GM12878 (cell line): ENCODE measurements around the gene SHROOM1. TPM values are rescaled to one million over a fixed set of nuclear protein-coding genes. Genes with fewer than 3 reads are reported as not detected.

Experiments used
- ATAC-seq: fragments of 200-7000 bp; cut with Tn5 transposase; 3 replicates; pipeline ENCODE4 v1.9.1; 2020; ENCODE audit warnings: mild to moderate bottlenecking, moderate library complexity
- BruUV-seq: library from RNA; stranded (reverse); fragments of 400-500 nt; replicated peaks from 2 replicates; lab custom pipeline; 2021; lab: Mats Ljungman, UMichigan
- CTCF ChIA-PET: fragments of 300-600 bp; sonication (Branson Sonifier 250); formaldehyde crosslinking; extraction: SDS; loops from one replicate; lab custom pipeline; 2021; ENCODE audit warnings: inconsistent platforms; lab: Yijun Ruan, JAX
- POLR2A ChIA-PET: fragments of 350-600 bp; formaldehyde crosslinking; extraction: SDS; loops from one replicate; lab custom pipeline; 2021; ENCODE audit warnings: inconsistent platforms; lab: Charles Lee
- RAD21 ChIA-PET: fragments of 300-600 bp; sonication (Branson Sonifier 250); formaldehyde crosslinking; loops from one replicate; lab custom pipeline; 2023; ENCODE audit warnings: antibody characterized with exemption; ENCODE audit not compliant: unreplicated experiment; lab: Charles Lee
- SMC1A ChIA-PET: fragments of 300-600 bp; sonication (Branson Sonifier 250); formaldehyde crosslinking; loops from one replicate; lab custom pipeline; 2023; ENCODE audit not compliant: unreplicated experiment, uncharacterized antibody; lab: Charles Lee
- DNase-seq: peaks from one replicate; pipeline ENCODE4 v3.0.0-alpha.2; 2011; ENCODE audit warnings: low read depth, low spot score
- FAIRE-seq: peaks from 3 replicates; lab custom pipeline; 2011; peaks lifted over from hg19 to GRCh38; lab: Jason Lieb, UNC
- H2AFZ ChIP-seq: 2 replicates; pipeline ENCODE4 v1.6.0; 2011; ENCODE audit warnings: low read depth, low read length, control low read depth; ENCODE audit not compliant: control insufficient read depth
- H3K27ac ChIP-seq: 2 replicates; pipeline ENCODE4 v1.5.1; 2011; ENCODE audit warnings: control low read depth; ENCODE audit not compliant: control insufficient read depth, insufficient read depth
- H3K27me3 ChIP-seq, 2 experiments: replicated peaks in 1 of 2; 2 replicates each; pipeline versions ENCODE4 v1.6.0 to v1.6.1; 2011; ENCODE audit warnings: low read length in 1 of 2; ENCODE audit not compliant: control insufficient read depth in 2 of 2, insufficient read depth in 2 of 2
- H3K36me3 ChIP-seq, 2 experiments: 2 replicates each; pipeline ENCODE4 v1.5.1; 2011; ENCODE audit warnings: low read length in 1 of 2; ENCODE audit not compliant: control insufficient read depth in 2 of 2, insufficient read depth in 2 of 2
- H3K4me1 ChIP-seq: 2 replicates; pipeline ENCODE4 v1.6.1; 2011; ENCODE audit warnings: mild to moderate bottlenecking, low read length, moderate library complexity, mixed read lengths; ENCODE audit not compliant: control insufficient read depth, insufficient read depth
- H3K4me2 ChIP-seq: 2 replicates; pipeline ENCODE4 v1.6.0; 2011; ENCODE audit warnings: control low read depth; ENCODE audit not compliant: control insufficient read depth, insufficient read depth
- H3K4me3 ChIP-seq: fragments of 200-600 bp; sonication (generic); 2 replicates; pipeline ENCODE4 v1.5.1; 2016
- H3K79me2 ChIP-seq: 2 replicates; pipeline ENCODE4 v1.6.0; 2011; ENCODE audit warnings: low read length; ENCODE audit not compliant: control insufficient read depth, insufficient read depth
- H3K9ac ChIP-seq: 2 replicates; pipeline ENCODE4 v1.8.0; 2011; ENCODE audit warnings: low read length, control low read depth, mixed read lengths; ENCODE audit not compliant: control insufficient read depth, insufficient read depth
- H3K9me3 ChIP-seq: replicated peaks from 3 replicates; pipeline ENCODE4 v1.5.1; 2011; ENCODE audit warnings: mild to moderate bottlenecking, low read length; ENCODE audit not compliant: control insufficient read depth, insufficient read depth
- H4K20me1 ChIP-seq: 2 replicates; pipeline ENCODE4 v1.6.0; 2011; ENCODE audit not compliant: control insufficient read depth, insufficient read depth
- ATF7 ChIP-seq: fragments of 450-650 bp; IDR thresholded peaks from 2 replicates; pipeline ENCODE4 v1.6.1; 2016; ENCODE audit warnings: low read depth, mild to moderate bottlenecking
- CBX5 ChIP-seq: sonication (generic); IDR thresholded peaks from 2 replicates; pipeline ENCODE4 v1.6.1; 2016; ENCODE audit warnings: low read depth, moderate library complexity, mild to moderate bottlenecking, inconsistent platforms
- CHD2 ChIP-seq: IDR thresholded peaks from 2 replicates; pipeline ENCODE4 v1.6.1; 2011; ENCODE audit warnings: low read depth, low read length, improper control_type of control experiment, borderline replicate concordance
- CREM ChIP-seq: IDR thresholded peaks from 2 replicates; pipeline ENCODE4 v1.6.1; 2014; ENCODE audit warnings: antibody characterized with exemption, low read depth
- E2F4 ChIP-seq: IDR thresholded peaks from 2 replicates; pipeline ENCODE4 v1.6.1; 2012; ENCODE audit warnings: low read depth, low read length, improper control_type of control experiment
- EGR1 ChIP-seq, 2 experiments: IDR thresholded peaks; 1 replicate in 1 of 2; 2 replicates in 1 of 2; pipeline ENCODE4 v1.6.1; 2011 to 2012; ENCODE audit warnings: low read depth in 2 of 2, low read length in 2 of 2, borderline replicate concordance in 1 of 2, mild to moderate bottlenecking in 1 of 2, moderate library complexity in 1 of 2
- FOS ChIP-seq: IDR thresholded peaks from 3 replicates; pipeline ENCODE4 v1.6.1; 2011; ENCODE audit warnings: borderline replicate concordance; ENCODE audit not compliant: insufficient read length; ENCODE audit errors: extremely low read depth
- GABPA ChIP-seq: IDR thresholded peaks from 2 replicates; pipeline ENCODE4 v1.6.1; 2014; ENCODE audit warnings: antibody characterized with exemption, low read depth, mild to moderate bottlenecking, inconsistent platforms
- KLF5 ChIP-seq: fragments of 450-650 bp; IDR thresholded peaks from 2 replicates; pipeline ENCODE4 v1.6.1; 2014; ENCODE audit warnings: mild to moderate bottlenecking; ENCODE audit not compliant: partially characterized antibody
- NFYA ChIP-seq: IDR thresholded peaks from 2 replicates; pipeline ENCODE4 v1.6.1; 2011; ENCODE audit warnings: low read depth, mild to moderate bottlenecking, low read length, improper control_type of control experiment, borderline replicate concordance
- NFYB ChIP-seq: IDR thresholded peaks from 2 replicates; pipeline ENCODE4 v1.6.1; 2011; ENCODE audit warnings: low read depth, mild to moderate bottlenecking, low read length, improper control_type of control experiment, moderate library complexity; ENCODE audit not compliant: insufficient read depth
- SRF ChIP-seq, 2 experiments: IDR thresholded peaks; 2 replicates each; pipeline ENCODE4 v1.6.1; 2011; ENCODE audit warnings: low read depth in 2 of 2, low read length in 2 of 2, mild to moderate bottlenecking in 1 of 2, moderate library complexity in 1 of 2
- TARDBP ChIP-seq: IDR thresholded peaks from 2 replicates; pipeline ENCODE4 v1.6.1; 2016; ENCODE audit warnings: borderline replicate concordance
- WGBS: methylation state at CpG from one replicate; pipeline ENCODE4 v1.1.6; 2016; ENCODE audit warnings: low lambda C conversion rate; ENCODE audit not compliant: insufficient replicate concordance, insufficient coverage; ENCODE audit errors: missing lambda C conversion rate; 5-methylcytosine and 5-hydroxymethylcytosine counted together
- in situ Hi-C: fragments of 300-500 bp; cut with MboI; formaldehyde crosslinking; loops from 9 replicates; pipeline ENCODE4 v1.14.3; 2018; ENCODE audit warnings: mixed read lengths
- intact Hi-C: fragments of 100-400 bp; cut with micrococcal nuclease; formaldehyde crosslinking; loops from one replicate; pipeline ENCODE4 v1.14.2; 2022; ENCODE audit not compliant: unreplicated experiment
- polyA plus RNA-seq, 11 experiments: library from polyadenylated mRNA; depleted of rRNA in 4 of 11; unstranded in 6 of 11; stranded (reverse) in 5 of 11; fragments of >200 nt; fragmentation: Nextera tagmentation in 4 of 11; fragmentation: Illumina TruSeq in 1 of 11; extraction: Ambion mirVana in 4 of 11; extraction: Trizol in 1 of 11; gene quantifications; 1 replicate in 1 of 11; 2 replicates in 10 of 11; pipeline versions ENCODE4 v1.2.1 to v1.2.3, GENCODE V29; 2011 to 2016; ENCODE audit warnings: inconsistent platforms in 2 of 11, missing spikeins in 2 of 11, low read depth in 1 of 11
- total RNA-seq, 4 experiments: library from RNA; depleted of rRNA in 3 of 4; stranded (reverse); fragments of >200 nt in 3 of 4; fragmentation: Illumina TruSeq in 1 of 4; extraction: Trizol in 1 of 4; gene quantifications; 2 replicates each; pipeline versions ENCODE4 v1.2.1 to v1.2.3, GENCODE V29; 2013 to 2021

Gene SHROOM1
- total and polyA plus RNA-seq, 10 of the 15 experiments (the other 5 are each of a cell fraction or from before 2014, with no cell fraction given) = 0.05 to 3.9 (median 1.3) TPM

- no peaks in the 10 kb centered on the region for H3K9me3 ChIP-seq
- FAIRE-seq (no peak), DNase-seq (no peak), ATAC-seq (no peak)
- SMC1A ChIA-PET = no interaction called here
- no peaks in the 10 kb centered on the region for H3K4me1 ChIP-seq
- no peak overlapping the region for H3K4me2 ChIP-seq
- CTCF ChIA-PET = no interaction called here
- intact Hi-C loops = no loop called here
- H3K27ac ChIP-seq = no peak overlapping the region
- TF ChIP-seq TARDBP = no peak
- TF ChIP-seq FOS = no peak
- no peak for TF ChIP-seq EGR1 (IDR thresholded peaks at IDR 0.05; ENCODE audit: borderline replicate concordance in 1 of 2, low read depth in 2 of 2, low read length in 2 of 2)
- no peak for TF ChIP-seq SRF (IDR thresholded peaks at IDR 0.05; ENCODE audit: low read depth in 2 of 2, low read length in 2 of 2)
- no peak for TF ChIP-seq CHD2
- no peak for TF ChIP-seq GABPA
- TF ChIP-seq CBX5 = no peak
- no TSS peak for BruUV-seq
- RAD21 ChIA-PET = no interaction called here
- no peaks in the 10 kb centered on the region for H3K36me3 ChIP-seq
- H3K9ac ChIP-seq = no peak overlapping the region
- H4K20me1 ChIP-seq = no peaks in the 10 kb centered on the region
- 100% methylated on average over 1 of the region's 1 CpG for WGBS
- H3K27me3 ChIP-seq = no peaks in the 10 kb centered on the region
- POLR2A ChIA-PET = no interaction called here
- in situ Hi-C loops = no loop called here
- H3K79me2 ChIP-seq = no peaks in the 10 kb centered on the region
- H2AFZ ChIP-seq = no peak overlapping the region
- H3K4me3 ChIP-seq = no peak overlapping the region
Observed at GRCh38 chr5:132836852-132837251, 6.4 kb upstream of the SHROOM1 start.

DNA sequence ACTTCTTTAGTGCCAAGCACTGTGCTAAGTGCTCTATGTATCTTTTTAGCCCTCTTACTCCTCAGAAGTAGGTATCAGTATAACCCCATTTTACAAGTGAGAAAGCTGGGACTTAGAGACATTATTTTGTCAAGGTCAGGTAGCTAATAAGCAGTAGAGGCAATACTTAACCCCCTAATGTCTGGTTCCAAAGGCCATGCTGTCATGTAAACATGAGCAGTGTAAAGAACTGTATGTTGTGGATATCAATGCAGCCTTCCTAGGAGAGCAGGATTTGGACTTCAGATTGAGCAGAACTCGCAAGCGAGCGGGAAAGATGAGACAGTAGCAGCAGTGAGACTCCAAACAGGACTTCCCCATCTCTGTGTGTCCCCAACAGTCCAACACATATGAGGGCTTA is 3.6 kb upstream of the SHROOM1 start:
- CTCF ChIA-PET = interaction anchor here (0.6 to 1.0 kb wide), 2 partner anchors 79 to 390 kb away, joined by 3 read pairs; no protein-coding TSS in a partner anchor
- no peak for TF ChIP-seq CREM
- no peak for TF ChIP-seq ATF7
- TF ChIP-seq NFYB = no peak
- no peak for TF ChIP-seq NFYA
- TF ChIP-seq KLF5 = no peak
- TF ChIP-seq E2F4 = no peak

More for the DNA sequence above, 3.6 kb upstream of the SHROOM1 start:
- no peaks in the 10 kb centered on the region; the same call in 1 of the 2 replicates for H3K4me1 ChIP-seq
- H4K20me1 ChIP-seq = no peaks in the 10 kb centered on the region
- in situ Hi-C loops (no loop called here), intact Hi-C loops (no loop called here)
- H3K9ac ChIP-seq = no peak overlapping the region
- no peak overlapping the region for H2AFZ ChIP-seq
- no peak overlapping the region for H3K4me3 ChIP-seq
- RAD21 ChIA-PET = interaction anchor here (0.9 to 1.0 kb wide), 2 partner anchors 26 to 204 kb away, joined by 3 to 5 read pairs; no protein-coding TSS in a partner anchor
- POLR2A ChIA-PET = no interaction called here
- DNase-seq = no peak
- no peak for ATAC-seq
- SMC1A ChIA-PET = interaction anchor here (0.7 to 2.1 kb wide), 3 partner anchors 14 to 333 kb away, joined by 3 to 7 read pairs (median 4); partner anchors contain the start of genes GDF9 and UQCRQ
- H3K79me2 ChIP-seq = no peaks in the 10 kb centered on the region
- no peaks in the 10 kb centered on the region for H3K9me3 ChIP-seq
- no peaks in the 10 kb centered on the region; a peak in 1 of 4 replicates for H3K27me3 ChIP-seq
- no peak overlapping the region for H3K27ac ChIP-seq
- no peak for FAIRE-seq
- 96% methylated on average over 3 of the region's 3 CpGs for WGBS
- H3K4me2 ChIP-seq = no peak overlapping the region
- H3K36me3 ChIP-seq = no peaks in the 10 kb centered on the region
- no TSS peak for BruUV-seq
